ENCODE measurements around the gene NRXN3.
A peak's percentile ranks its signal among the peaks of the same experiment; 100 is the strongest.

DNA sequence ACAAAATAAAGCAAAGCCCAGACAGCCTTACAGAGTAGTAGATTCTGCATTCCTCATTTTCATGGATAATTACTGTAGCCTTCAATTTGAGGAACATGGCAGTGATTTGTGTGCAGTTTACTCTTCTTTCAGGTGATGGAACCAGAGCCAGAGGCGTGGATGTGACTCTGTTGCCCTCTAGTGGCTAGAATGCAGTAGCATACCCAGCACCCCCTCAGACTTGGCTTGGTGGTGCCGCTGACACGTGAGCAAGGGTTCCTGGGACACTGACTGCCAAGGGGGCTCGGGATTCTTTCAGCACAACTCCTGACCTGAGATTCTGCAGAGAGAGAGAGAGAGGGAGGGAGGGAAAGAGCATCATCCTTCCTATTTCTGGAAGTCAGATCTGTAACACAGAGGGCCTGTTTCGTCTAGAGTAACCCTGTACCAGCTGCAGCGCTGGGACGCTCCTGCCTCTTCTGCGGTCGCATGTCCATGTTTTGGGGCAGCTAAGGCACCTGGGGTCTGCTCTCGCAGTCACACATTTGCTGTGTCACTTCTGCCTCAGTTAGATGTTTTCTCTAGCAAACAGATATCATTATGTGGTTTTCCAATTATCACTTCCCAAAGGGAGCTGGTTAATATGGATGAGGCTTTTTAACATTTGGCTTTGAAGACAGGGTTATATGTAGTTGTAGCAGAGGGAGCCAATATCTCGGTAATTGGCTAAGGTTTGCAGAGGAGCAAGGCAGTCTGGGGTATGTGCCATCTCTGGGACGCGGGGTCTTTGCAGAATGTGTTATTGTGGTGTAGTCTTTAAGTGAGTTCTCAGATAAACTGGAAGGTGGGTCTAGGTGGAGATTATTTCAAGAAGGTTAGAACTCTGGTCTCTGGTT is 428.1 kb downstream of the NRXN3 start:
- TF ChIP-seq CTCF (conservative IDR thresholded peaks at IDR 0.05 in 1 of 2, IDR thresholded peaks at IDR 0.05 in 1 of 2; ENCODE audit: extremely low read depth in 1 of 2, insufficient read depth in 1 of 2, low read depth in 1 of 2, low read length in 2 of 2) (peak; percentile 91 to 96), EZH2 (IDR thresholded peaks at IDR 0.05; ENCODE audit: borderline replicate concordance, low read length) (no peak)

Measured in mammary epithelial cell (primary cell).